B cell (primary cell): Measurements from ENCODE around the gene HAT1. TPM values are rescaled to one million over a fixed set of nuclear protein-coding genes. Genes with fewer than 3 reads are reported as not detected.
"Not testable (repeated sequence)": the region's sequence is repeated elsewhere in the genome, so short reads cannot be mapped to it uniquely, and the experiment has no call there.

Experiments
- ATAC-seq: fragments of 200-7000 bp; cut with Tn5 transposase; one replicate; pipeline ENCODE4 v1.10.0; 2021; ENCODE audit warnings: low read depth, mild to moderate bottlenecking, moderate number of reproducible peaks, moderate library complexity
- CTCF ChIA-PET: fragments of 350-600 bp; sonication (Branson Sonifier 250); formaldehyde crosslinking; loops from one replicate; lab custom pipeline; 2021; ENCODE audit warnings: antibody characterized with exemption, inconsistent platforms; lab: Charles Lee
- POLR2A ChIA-PET: fragments of 350-600 bp; sonication (Branson Sonifier 250); formaldehyde crosslinking; loops from one replicate; lab custom pipeline; 2021; ENCODE audit warnings: antibody characterized with exemption; lab: Charles Lee
- DNase-seq: peaks from one replicate; pipeline ENCODE4 v3.0.0; 2013
- H2AFZ ChIP-seq: 2 replicates; pipeline ENCODE4 v1.6.1; 2012; ENCODE audit warnings: mild to moderate bottlenecking, low read depth, low read length; ENCODE audit not compliant: insufficient read depth, poor library complexity, severe bottlenecking
- H3K27ac ChIP-seq, 2 donors: 1 replicate in 1 of 2; 2 replicates in 1 of 2; pipeline ENCODE4 v1.5.1; 2012 to 2013; ENCODE audit warnings: low read length in 2 of 2, mild to moderate bottlenecking in 2 of 2, moderate library complexity in 1 of 2
- H3K27me3 ChIP-seq, 4 experiments: fragments of 200-600 bp in 1 of 4; sonication (generic) in 1 of 4; replicated peaks in 1 of 4; 1 replicate in 2 of 4; 2 replicates in 2 of 4; pipeline versions ENCODE4 v1.6.1 to v1.7.0; 2013 to 2016; ENCODE audit warnings: low read length in 3 of 4, mild to moderate bottlenecking in 2 of 4, mixed read lengths in 1 of 4, moderate library complexity in 1 of 4; ENCODE audit not compliant: insufficient read depth in 4 of 4, control insufficient read depth in 3 of 4; ENCODE audit errors: control extremely low read depth in 1 of 4
- H3K36me3 ChIP-seq, 2 experiments: replicated peaks in 1 of 2; 1 replicate in 1 of 2; 2 replicates in 1 of 2; pipeline versions ENCODE4 v1.6.1 to v1.7.1; 2013; ENCODE audit warnings: low read length in 1 of 2; ENCODE audit not compliant: insufficient read depth in 2 of 2, control insufficient read depth in 1 of 2; ENCODE audit errors: control extremely low read depth in 1 of 2, extremely low read depth in 1 of 2
- H3K4me1 ChIP-seq, 2 donors: fragments of 200-600 bp in 1 of 2; sonication (generic) in 1 of 2; 1 replicate in 1 of 2; 2 replicates in 1 of 2; pipeline versions ENCODE4 v1.5.1 to v1.6.1; 2013 to 2017; ENCODE audit warnings: low read length in 2 of 2; ENCODE audit not compliant: control insufficient read depth in 2 of 2, insufficient read depth in 2 of 2
- H3K4me2 ChIP-seq: replicated peaks from 2 replicates; pipeline ENCODE3; 2012; ENCODE audit warnings: mild to moderate bottlenecking, low read depth, low read length; ENCODE audit not compliant: poor library complexity, severe bottlenecking
- H3K4me3 ChIP-seq, 5 experiments: fragments of 200-600 bp in 1 of 5; sonication (generic) in 1 of 5; 1 replicate in 3 of 5; 2 replicates in 2 of 5; pipeline versions ENCODE4 v1.5.1 to v1.7.0; 2011 to 2016; ENCODE audit warnings: low read length in 4 of 5, mild to moderate bottlenecking in 4 of 5, low read depth in 2 of 5, control low read depth in 1 of 5, moderate library complexity in 1 of 5; ENCODE audit not compliant: insufficient read depth in 1 of 5; ENCODE audit errors: control extremely low read depth in 1 of 5, extremely low read depth in 1 of 5
- H3K79me2 ChIP-seq: fragments of 200-600 bp; sonication (generic); one replicate; pipeline ENCODE4 v1.6.0; 2016; ENCODE audit warnings: low read length; ENCODE audit not compliant: control insufficient read depth, insufficient read depth
- H3K9ac ChIP-seq: fragments of 200-600 bp; sonication (generic); 2 replicates; pipeline ENCODE4 v1.6.1; 2017; ENCODE audit warnings: mild to moderate bottlenecking, low read length, moderate library complexity
- H3K9me3 ChIP-seq, 3 donors: one replicate each; pipeline versions ENCODE4 v1.6.1 to v1.7.1; 2013; ENCODE audit warnings: low read length in 2 of 3; ENCODE audit not compliant: control insufficient read depth in 2 of 3, insufficient read depth in 1 of 3; ENCODE audit errors: control extremely low read depth in 1 of 3
- H4K20me1 ChIP-seq: 2 replicates; pipeline ENCODE4 v1.6.0; 2012; ENCODE audit warnings: mild to moderate bottlenecking, low read length; ENCODE audit not compliant: insufficient read depth, control insufficient read depth, poor library complexity, severe bottlenecking
- H3K27ac Mint-ChIP-seq: one replicate; pipeline ENCODE4 v1.8.0; 2021; ENCODE audit warnings: mixed read lengths
- H3K27me3 Mint-ChIP-seq: one replicate; pipeline ENCODE4 v1.8.0; 2021; ENCODE audit warnings: mixed read lengths
- H3K4me1 Mint-ChIP-seq: one replicate; pipeline ENCODE4 v1.8.0; 2021; ENCODE audit warnings: mixed read lengths
- H3K4me3 Mint-ChIP-seq: one replicate; pipeline ENCODE4 v1.8.0; 2021; ENCODE audit warnings: mixed read lengths
- H3K9me3 Mint-ChIP-seq: one replicate; pipeline ENCODE4 v1.8.0; 2022; ENCODE audit warnings: mixed read lengths; ENCODE audit not compliant: insufficient read depth
- EZH2 ChIP-seq: IDR thresholded peaks from 2 replicates; pipeline ENCODE4 v1.6.1; 2012; ENCODE audit warnings: borderline replicate concordance, low read depth, mild to moderate bottlenecking, moderate library complexity, low read length; ENCODE audit not compliant: insufficient read depth, poor library complexity, severe bottlenecking
- WGBS: methylation state at CpG from one replicate; pipeline ENCODE4 v1.1.5; 2013; ENCODE audit warnings: missing lambda C conversion rate; ENCODE audit not compliant: insufficient coverage; 5-methylcytosine and 5-hydroxymethylcytosine counted together
- intact Hi-C: fragments of 100-400 bp; cut with micrococcal nuclease; formaldehyde crosslinking; loops from one replicate; pipeline ENCODE4 v1.10.0; 2022
- polyA plus RNA-seq: library from polyadenylated mRNA; depleted of rRNA; stranded (reverse); fragments of >200 nt; gene quantifications from 2 replicates; pipeline ENCODE4 v1.2.3, GENCODE V29; 2012
- total RNA-seq, 2 donors: library from RNA; stranded (reverse); fragments of 120-200 nt in 1 of 2; gene quantifications; 1 replicate in 1 of 2; 2 replicates in 1 of 2; pipeline versions ENCODE4 v1.2.3 to v1.2.4, GENCODE V29; 2013 to 2022
- TF ChIP-seq, protein P1 (sequence below): fragments of 200-600 bp; IDR thresholded peaks from one replicate; pipeline ENCODE4 v1.8.0; 2022; ENCODE audit warnings: antibody characterized with exemption, mild to moderate bottlenecking

Gene HAT1
- total and polyA plus RNA-seq, 2 donors (not counting 1 experiment from before 2014, with no cell fraction given), result 12.0 to 25.1 TPM

DNA sequence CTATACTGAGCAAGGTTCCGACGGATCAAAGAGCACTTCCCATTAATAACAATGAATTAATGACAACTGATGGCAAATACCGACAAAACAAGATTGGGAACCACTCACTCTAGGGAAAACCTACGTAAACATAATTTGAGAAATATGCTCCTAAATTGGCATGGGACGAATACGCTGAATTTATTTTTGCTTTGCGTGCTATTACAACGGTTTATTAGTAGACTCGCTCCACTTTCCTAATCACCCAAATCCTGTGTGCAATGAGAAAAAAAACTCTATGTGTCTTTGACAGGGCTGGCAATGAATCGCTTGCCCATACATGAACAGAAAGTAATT is 27.7 kb upstream of the HAT1 start:
- intact Hi-C loops, result loop anchor here (1.0 to 5.0 kb wide), 4 partner anchors 28 to 663 kb away; partner anchors contain the start of genes DYNC1I2, HAT1, METAP1D and PDK1
- Mint-ChIP-seq H3K27me3 (no peaks in the 10 kb centered on the region), H3K9me3 (no peaks in the 10 kb centered on the region), H3K27ac (peak overlapping the region; percentile 89), H3K4me1 (peaks cover 22% of the 10 kb centered on the region), H3K4me3 (peak overlapping the region; percentile 99)
- Histone ChIP-seq H3K27me3 (no peaks in the 10 kb centered on the region), H3K79me2 (peaks cover 37% of the 10 kb centered on the region), H3K27ac (peak overlapping the region; percentile 69 to 88), H3K9me3 (peaks cover 1 to 3% (median 2%) of the 10 kb centered on the region in 3 donors), H3K9ac (peak overlapping the region; percentile 91), H2AFZ (peak overlapping the region; percentile 99), H3K36me3 (peaks cover 0 to 4% of the 10 kb centered on the region in 2 experiments), H4K20me1 (no peaks in the 10 kb centered on the region), H3K4me1 (peaks cover 14 to 16% of the 10 kb centered on the region in 2 donors), H3K4me3 (peak overlapping the region; percentile 70 to 93 (median 88)), H3K4me2 (peak overlapping the region; percentile 85)
- ChIA-PET CTCF (interaction anchor here (2.0 kb wide), 1 partner anchor 28 kb away, joined by 11 read pairs; the partner anchor contains the start of gene HAT1), POLR2A (interaction anchor here (0.7 to 2.5 kb wide), 2 partner anchors 27 to 192 kb away, joined by 3 to 10 read pairs; partner anchors contain the start of gene HAT1)
- DNase-seq, result no peak
- TF ChIP-seq, protein P1, sequence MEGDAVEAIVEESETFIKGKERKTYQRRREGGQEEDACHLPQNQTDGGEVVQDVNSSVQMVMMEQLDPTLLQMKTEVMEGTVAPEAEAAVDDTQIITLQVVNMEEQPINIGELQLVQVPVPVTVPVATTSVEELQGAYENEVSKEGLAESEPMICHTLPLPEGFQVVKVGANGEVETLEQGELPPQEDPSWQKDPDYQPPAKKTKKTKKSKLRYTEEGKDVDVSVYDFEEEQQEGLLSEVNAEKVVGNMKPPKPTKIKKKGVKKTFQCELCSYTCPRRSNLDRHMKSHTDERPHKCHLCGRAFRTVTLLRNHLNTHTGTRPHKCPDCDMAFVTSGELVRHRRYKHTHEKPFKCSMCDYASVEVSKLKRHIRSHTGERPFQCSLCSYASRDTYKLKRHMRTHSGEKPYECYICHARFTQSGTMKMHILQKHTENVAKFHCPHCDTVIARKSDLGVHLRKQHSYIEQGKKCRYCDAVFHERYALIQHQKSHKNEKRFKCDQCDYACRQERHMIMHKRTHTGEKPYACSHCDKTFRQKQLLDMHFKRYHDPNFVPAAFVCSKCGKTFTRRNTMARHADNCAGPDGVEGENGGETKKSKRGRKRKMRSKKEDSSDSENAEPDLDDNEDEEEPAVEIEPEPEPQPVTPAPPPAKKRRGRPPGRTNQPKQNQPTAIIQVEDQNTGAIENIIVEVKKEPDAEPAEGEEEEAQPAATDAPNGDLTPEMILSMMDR, result no peak
- TF ChIP-seq EZH2, result no peak
- no peak for ATAC-seq
- 55% methylated on average over 5 of the region's 10 CpGs for WGBS

DNA sequence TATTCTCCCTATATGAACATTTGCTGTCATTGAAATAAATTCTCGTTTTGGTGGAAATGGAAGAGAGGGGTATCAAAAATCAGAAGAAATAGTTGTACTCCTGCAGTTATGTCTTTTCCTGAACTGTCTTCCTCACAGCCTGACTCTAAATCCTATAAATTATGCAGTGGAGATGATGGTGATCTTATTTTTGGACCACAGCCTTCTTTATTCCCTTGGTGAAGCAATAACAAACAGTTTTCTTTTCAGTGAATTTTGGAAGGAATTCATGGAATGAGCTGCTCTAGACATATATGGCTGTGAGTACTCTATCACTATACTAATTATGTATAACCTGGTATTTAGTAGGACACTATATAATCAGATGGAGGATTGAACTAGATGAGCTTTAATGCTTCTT is 26.5 kb upstream of the HAT1 start:
- intact Hi-C loops, result no loop called here
- no peak for TF ChIP-seq EZH2
- TF ChIP-seq, protein P1, result no peak
- CTCF ChIA-PET, result interaction anchor here (0.6 kb wide), 1 partner anchor 29 kb away, joined by 3 read pairs; no protein-coding TSS in a partner anchor

GRCh38 chr2:171899623-171900282 is 22.5 kb upstream of the HAT1 start:
- H3K9me3 Mint-ChIP-seq, ATAC-seq, POLR2A ChIA-PET, DNase-seq, H3K4me1 Mint-ChIP-seq, H3K4me2 ChIP-seq, intact Hi-C loops, H3K4me1 ChIP-seq, H3K27ac Mint-ChIP-seq, H3K9ac ChIP-seq, H4K20me1 ChIP-seq, CTCF ChIA-PET, H3K36me3 ChIP-seq, H3K9me3 ChIP-seq, H3K27me3 ChIP-seq, H3K79me2 ChIP-seq, H3K4me3 Mint-ChIP-seq, H2AFZ ChIP-seq, H3K4me3 ChIP-seq, H3K27ac ChIP-seq, H3K27me3 Mint-ChIP-seq: not testable (repeated sequence)
- 100% methylated on average over 10 of the region's 58 CpGs for WGBS

More for the DNA sequence above, 26.5 kb upstream of the HAT1 start:
- Histone ChIP-seq H3K9me3 (peaks cover 1 to 3% (median 3%) of the 10 kb centered on the region in 3 donors), H3K79me2 (peaks cover 31% of the 10 kb centered on the region), H3K4me2 (no peak overlapping the region), H3K36me3 (peaks cover 0 to 4% of the 10 kb centered on the region in 2 experiments), H3K27me3 (no peaks in the 10 kb centered on the region), H3K27ac (no peak overlapping the region), H3K4me1 (peaks cover 14 to 16% of the 10 kb centered on the region in 2 donors), H4K20me1 (no peaks in the 10 kb centered on the region), H2AFZ (no peak overlapping the region), H3K4me3 (no peak overlapping the region), H3K9ac (no peak overlapping the region)
- Mint-ChIP-seq H3K27ac (no peak overlapping the region), H3K4me3 (peak overlapping the region; percentile 12), H3K4me1 (peaks cover 22% of the 10 kb centered on the region), H3K9me3 (no peaks in the 10 kb centered on the region), H3K27me3 (no peaks in the 10 kb centered on the region)
- no peak for DNase-seq
- no CpG with 5 or more reads among the region's 1 CpG for WGBS
- no peak for ATAC-seq
- POLR2A ChIA-PET, result no interaction called here
